H1 (cell line): ENCODE results near the gene PRAME. TPM values are rescaled to one million over a fixed set of nuclear protein-coding genes. Genes with fewer than 3 reads are reported as not detected.

ENCODE experiments used
- CTCF ChIA-PET: fragments of 300-600 bp; sonication (Branson Sonifier 250); formaldehyde crosslinking; loops from one replicate; lab custom pipeline; 2021; ENCODE audit not compliant: partially characterized antibody; lab: Charles Lee
- POLR2A ChIA-PET: fragments of 300-600 bp; sonication (Branson Sonifier 250); formaldehyde crosslinking; loops from one replicate; lab custom pipeline; 2021; ENCODE audit warnings: inconsistent platforms; ENCODE audit not compliant: partially characterized antibody; lab: Charles Lee
- DNase-seq, 2 experiments: peaks; one replicate each; pipeline versions ENCODE4 v3.0.0 to v3.0.0-alpha.2; 2010 to 2022; ENCODE audit warnings: low spot score in 2 of 2, low read depth in 1 of 2, mixed read lengths in 1 of 2
- FAIRE-seq: peaks from 2 replicates; lab custom pipeline; 2011; peaks lifted over from hg19 to GRCh38; lab: Jason Lieb, UNC
- H2AFZ ChIP-seq: 2 replicates; pipeline ENCODE4 v1.8.1; 2012; ENCODE audit warnings: low read length, inconsistent platforms
- H2AK5ac ChIP-seq: 2 replicates; pipeline ENCODE4 v1.6.1; 2013; ENCODE audit warnings: low read depth, low read length
- H2BK120ac ChIP-seq: replicated peaks from 2 replicates; pipeline ENCODE3; 2013; ENCODE audit warnings: low read depth, low read length, inconsistent platforms
- H2BK12ac ChIP-seq: 2 replicates; pipeline ENCODE4 v1.6.1; 2013; ENCODE audit warnings: low read depth, low read length
- H2BK15ac ChIP-seq: 2 replicates; pipeline ENCODE4 v1.6.1; 2013; ENCODE audit warnings: low read length
- H2BK20ac ChIP-seq: 2 replicates; pipeline ENCODE4 v1.6.1; 2013; ENCODE audit warnings: low read length
- H2BK5ac ChIP-seq: 2 replicates; pipeline ENCODE4 v1.6.1; 2013; ENCODE audit warnings: low read depth, low read length
- H3K14ac ChIP-seq: 2 replicates; pipeline ENCODE4 v1.6.1; 2013; ENCODE audit warnings: inconsistent platforms; ENCODE audit not compliant: insufficient read length
- H3K18ac ChIP-seq: 2 replicates; pipeline ENCODE4 v1.6.1; 2013; ENCODE audit warnings: low read length; ENCODE audit errors: extremely low read depth
- H3K23ac ChIP-seq: 2 replicates; pipeline ENCODE4 v1.6.1; 2013; ENCODE audit warnings: inconsistent platforms; ENCODE audit not compliant: insufficient read length
- H3K23me2 ChIP-seq: 2 replicates; pipeline ENCODE4 v1.6.1; 2013; ENCODE audit warnings: low read depth, low read length
- H3K27ac ChIP-seq: 2 replicates; pipeline ENCODE4 v1.6.1; 2011; ENCODE audit warnings: low read depth, low read length, inconsistent platforms
- H3K27me3 ChIP-seq, 4 experiments: replicated peaks in 1 of 4; 1 replicate in 1 of 4; 2 replicates in 3 of 4; pipeline versions ENCODE4 v1.6.1 to v1.8.1; 2011 to 2013; ENCODE audit warnings: low read length in 3 of 4, mild to moderate bottlenecking in 3 of 4, inconsistent platforms in 2 of 4, mixed read lengths in 2 of 4, moderate library complexity in 1 of 4; ENCODE audit not compliant: control insufficient read depth in 3 of 4, insufficient read depth in 3 of 4; ENCODE audit errors: extremely low read depth in 1 of 4
- H3K36me3 ChIP-seq, 4 experiments: 2 replicates each; pipeline versions ENCODE4 v1.6.1 to v1.8.1; 2011 to 2013; ENCODE audit warnings: mild to moderate bottlenecking in 4 of 4, low read length in 3 of 4, moderate library complexity in 2 of 4, control low read depth in 1 of 4, inconsistent platforms in 1 of 4; ENCODE audit not compliant: insufficient read depth in 4 of 4, control insufficient read depth in 2 of 4
- H3K4ac ChIP-seq: replicated peaks from 2 replicates; pipeline ENCODE3; 2013; ENCODE audit warnings: low read length, low read depth, mixed read lengths, inconsistent platforms; ENCODE audit not compliant: insufficient read length
- H3K4me1 ChIP-seq, 4 experiments: replicated peaks in 1 of 4; 1 replicate in 1 of 4; 2 replicates in 3 of 4; pipeline versions ENCODE4 v1.6.1 to v1.8.1; 2011 to 2013; ENCODE audit warnings: low read length in 3 of 4, inconsistent platforms in 2 of 4, mixed read lengths in 1 of 4; ENCODE audit not compliant: insufficient read depth in 4 of 4, control insufficient read depth in 3 of 4
- H3K4me2 ChIP-seq, 2 experiments: 2 replicates each; pipeline versions ENCODE4 v1.6.1 to v1.8.1; 2011 to 2013; ENCODE audit warnings: low read depth in 2 of 2, low read length in 2 of 2, control low read depth in 1 of 2, inconsistent platforms in 1 of 2, mild to moderate bottlenecking in 1 of 2; ENCODE audit not compliant: insufficient read depth in 1 of 2
- H3K4me3 ChIP-seq, 4 experiments: fragments of 200-600, 300-600 bp in 1 of 4; sonication (generic), shearing (Covaris generic), sonication (Bioruptor Twin) in 1 of 4; 2 replicates each; pipeline versions ENCODE4 v1.5.1 to v1.8.1; 2011 to 2016; ENCODE audit warnings: low read length in 4 of 4, low read depth in 3 of 4, control low read depth in 2 of 4, inconsistent platforms in 2 of 4, mild to moderate bottlenecking in 2 of 4, mixed read lengths in 1 of 4, moderate library complexity in 1 of 4; ENCODE audit not compliant: insufficient read depth in 2 of 4; ENCODE audit errors: extremely low read depth in 1 of 4
- H3K56ac ChIP-seq: replicated peaks from 2 replicates; pipeline ENCODE3; 2013; ENCODE audit warnings: low read depth, mild to moderate bottlenecking, mixed read lengths, low read length, inconsistent platforms; ENCODE audit not compliant: insufficient read length
- H3K79me1 ChIP-seq: 2 replicates; pipeline ENCODE4 v1.6.1; 2013; ENCODE audit warnings: low read depth, low read length, control low read depth
- H3K79me2 ChIP-seq, 2 experiments: 2 replicates each; pipeline versions ENCODE4 v1.6.1 to v1.8.1; 2012 to 2013; ENCODE audit warnings: low read length in 2 of 2, mild to moderate bottlenecking in 2 of 2, inconsistent platforms in 1 of 2; ENCODE audit not compliant: insufficient read depth in 2 of 2, control insufficient read depth in 1 of 2
- H3K9ac ChIP-seq, 4 experiments: replicated peaks in 1 of 4; 1 replicate in 1 of 4; 2 replicates in 3 of 4; pipeline versions ENCODE4 v1.6.1 to v1.8.1; 2011 to 2013; ENCODE audit warnings: low read depth in 3 of 4, low read length in 3 of 4, control low read depth in 2 of 4, mild to moderate bottlenecking in 2 of 4, moderate library complexity in 2 of 4, inconsistent platforms in 1 of 4; ENCODE audit errors: extremely low read depth in 1 of 4
- H3K9me3 ChIP-seq, 2 experiments: 2 replicates each; pipeline versions ENCODE4 v1.6.1 to v1.8.1; 2012 to 2013; ENCODE audit warnings: mild to moderate bottlenecking in 2 of 2, moderate library complexity in 2 of 2, control low read depth in 1 of 2, inconsistent platforms in 1 of 2, low read depth in 1 of 2, low read length in 1 of 2, mixed read lengths in 1 of 2; ENCODE audit not compliant: insufficient read depth in 2 of 2
- H4K20me1 ChIP-seq, 2 experiments: replicated peaks in 1 of 2; 2 replicates each; pipeline versions ENCODE3 to v1.8.1; 2011 to 2013; ENCODE audit warnings: inconsistent platforms in 2 of 2, low read length in 2 of 2, mild to moderate bottlenecking in 1 of 2; ENCODE audit not compliant: insufficient read depth in 2 of 2, control insufficient read depth in 1 of 2
- H4K5ac ChIP-seq: 2 replicates; pipeline ENCODE4 v1.6.1; 2013; ENCODE audit warnings: low read length, low read depth, mixed read lengths, inconsistent platforms; ENCODE audit not compliant: insufficient read length
- H4K8ac ChIP-seq: 2 replicates; pipeline ENCODE4 v1.8.0; 2013; ENCODE audit warnings: mild to moderate bottlenecking, moderate library complexity, low read length, inconsistent platforms; ENCODE audit not compliant: insufficient read depth; ENCODE audit errors: extremely low read depth
- H4K91ac ChIP-seq: replicated peaks from 2 replicates; pipeline ENCODE3; 2013; ENCODE audit warnings: low read length, mixed read lengths, inconsistent platforms; ENCODE audit not compliant: insufficient read length
- BRCA1 ChIP-seq: IDR thresholded peaks from 2 replicates; pipeline ENCODE4 v1.6.1; 2012; ENCODE audit warnings: low read depth, low read length, improper control_type of control experiment
- CTCF ChIP-seq, 3 experiments: IDR thresholded peaks; 1 replicate in 2 of 3; 2 replicates in 1 of 3; pipeline versions ENCODE4 v1.5.1 to v1.6.1; 2011; ENCODE audit warnings: low read length in 3 of 3, mild to moderate bottlenecking in 3 of 3, inconsistent platforms in 2 of 3, low read depth in 1 of 3, moderate library complexity in 1 of 3; ENCODE audit not compliant: insufficient read depth in 1 of 3; ENCODE audit errors: control extremely low read depth in 1 of 3
- GABPA ChIP-seq: IDR thresholded peaks from 2 replicates; pipeline ENCODE4 v1.6.1; 2011; ENCODE audit warnings: mild to moderate bottlenecking, low read length, moderate library complexity, borderline replicate concordance; ENCODE audit not compliant: insufficient read depth
- GTF2F1 ChIP-seq: IDR thresholded peaks from 2 replicates; pipeline ENCODE4 v1.6.1; 2012; ENCODE audit warnings: low read depth, low read length, improper control_type of control experiment, borderline replicate concordance
- HDAC2 ChIP-seq, 2 experiments: fragments of 300-600 bp in 1 of 2; sonication (generic) in 1 of 2; IDR thresholded peaks; 2 replicates each; pipeline ENCODE4 v1.6.1; 2011 to 2012; ENCODE audit warnings: low read depth in 2 of 2, low read length in 2 of 2, mild to moderate bottlenecking in 2 of 2, moderate library complexity in 2 of 2, borderline replicate concordance in 1 of 2, inconsistent platforms in 1 of 2
- RNF2 ChIP-seq: fragments of 200-900, 300-1000 bp; sonication (generic); IDR thresholded peaks from 2 replicates; pipeline ENCODE4 v1.7.1; 2016; ENCODE audit warnings: borderline replicate concordance, low read depth, mild to moderate bottlenecking, antibody characterized with exemption, low read length; ENCODE audit not compliant: poor library complexity, severe bottlenecking; ENCODE audit errors: missing control alignments
- RXRA ChIP-seq: IDR thresholded peaks from 2 replicates; pipeline ENCODE4 v1.6.1; 2011; ENCODE audit warnings: low read depth, mild to moderate bottlenecking, low read length, moderate library complexity; ENCODE audit not compliant: insufficient read depth
- SAP30 ChIP-seq: fragments of 300-600 bp; sonication (generic); IDR thresholded peaks from 2 replicates; pipeline ENCODE4 v1.7.1; 2012; ENCODE audit warnings: low read length, moderate library complexity, mild to moderate bottlenecking, inconsistent platforms; ENCODE audit not compliant: insufficient read depth, insufficient replicate concordance
- SIX5 ChIP-seq: IDR thresholded peaks from 2 replicates; pipeline ENCODE4 v1.6.1; 2011; ENCODE audit warnings: mild to moderate bottlenecking, low read depth, low read length
- TCF12 ChIP-seq: IDR thresholded peaks from 2 replicates; pipeline ENCODE4 v1.6.1; 2011; ENCODE audit warnings: low read depth, mild to moderate bottlenecking, low read length
- WGBS, 2 experiments: shearing (Covaris generic) in 1 of 2; methylation state at CpG; one replicate each; pipeline versions ENCODE4 v1.1.6 to v1.1.7; 2013 to 2015; ENCODE audit warnings: low lambda C conversion rate in 2 of 2, mixed read lengths in 2 of 2, inconsistent platforms in 1 of 2, low coverage in 1 of 2, missing lambda C conversion rate in 1 of 2; ENCODE audit not compliant: insufficient replicate concordance in 2 of 2, insufficient coverage in 1 of 2, insufficient read length in 1 of 2; ENCODE audit errors: extremely low coverage in 1 of 2, missing lambda C conversion rate in 1 of 2; 5-methylcytosine and 5-hydroxymethylcytosine counted together
- polyA plus RNA-seq, 7 experiments: library from polyadenylated mRNA; depleted of rRNA in 3 of 7; stranded (reverse) in 5 of 7; unstranded in 2 of 7; fragments of >200 nt in 5 of 7; fragments of 200-250 nt in 2 of 7; gene quantifications; 1 replicate in 5 of 7; 2 replicates in 1 of 7; 4 replicates in 1 of 7; pipeline versions ENCODE4 v1.2.1 to v1.2.3, GENCODE V29; 2011 to 2013; ENCODE audit warnings: missing spikeins in 2 of 7, mixed read lengths in 2 of 7
- total RNA-seq: library from RNA; stranded (reverse); fragmentation: NEBNext Ultra II Directional; extraction: Animal tissue kit (Norgen Biotek cat#: 25700); gene quantifications from 2 replicates; pipeline ENCODE4 v1.2.1, GENCODE V29; 2021

Gene PRAME
- total and polyA plus RNA-seq, 2 of the 8 experiments (the other 6 are each of a cell fraction or from before 2014, with no cell fraction given) = 0.15 to 1.1 TPM

GRCh38 chr22:22547226-22547625 is 11.8 kb downstream of the PRAME start:
- Histone ChIP-seq H2BK15ac (no peak overlapping the region), H2BK20ac (no peak overlapping the region), H3K4ac (no peak overlapping the region), H3K4me2 (no peak overlapping the region), H2BK12ac (no peak overlapping the region), H3K27ac (no peak overlapping the region), H4K5ac (no peak overlapping the region), H3K9ac (no peak overlapping the region), H3K4me1 (no peaks in the 10 kb centered on the region), H3K4me3 (no peak overlapping the region), H3K56ac (no peak overlapping the region), H3K23ac (no peak overlapping the region), H3K23me2 (no peaks in the 10 kb centered on the region), H3K9me3 (peaks cover 30 to 55% of the 10 kb centered on the region in 2 experiments; a peak in 3 of 4 replicates), H3K27me3 (peaks cover 27 to 58% (median 43%) of the 10 kb centered on the region in 4 experiments), H2AK5ac (no peak overlapping the region), H3K79me2 (no peaks in the 10 kb centered on the region), H2BK120ac (no peak overlapping the region), H4K91ac (no peak overlapping the region), H4K8ac (no peak overlapping the region), H2BK5ac (no peak overlapping the region), H2AFZ (no peak overlapping the region), H3K14ac (no peak overlapping the region), H4K20me1 (peaks cover 0 to 1% of the 10 kb centered on the region in 2 experiments), H3K79me1 (no peaks in the 10 kb centered on the region), H3K36me3 (no peaks in the 10 kb centered on the region), H3K18ac (no peak overlapping the region)
- CTCF ChIA-PET = no interaction called here
- DNase-seq = no peak
- FAIRE-seq = no peak
- WGBS, 2 experiments = 56% methylated on average over 3 of the region's 3 CpGs; no CpG with 5 or more reads in 1 of the 2 experiments
- POLR2A ChIA-PET = no interaction called here
- TF ChIP-seq GTF2F1 = no peak
- no peak for TF ChIP-seq CTCF (IDR thresholded peaks at IDR 0.05; ENCODE audit: control extremely low read depth in 1 of 3, insufficient read depth in 1 of 3, low read depth in 1 of 3, low read length in 3 of 3)
- no peak for TF ChIP-seq GABPA
- TF ChIP-seq HDAC2 (IDR thresholded peaks at IDR 0.05; ENCODE audit: borderline replicate concordance in 1 of 2, low read depth in 2 of 2, low read length in 2 of 2) = no peak
- no peak for TF ChIP-seq SIX5
- no peak for TF ChIP-seq RXRA
- no peak for TF ChIP-seq BRCA1
- no peak for TF ChIP-seq TCF12
- no peak for TF ChIP-seq RNF2
- no peak for TF ChIP-seq SAP30
